CD14-positive monocyte (primary cell): ENCODE results near the gene ERGIC1. TPM values are rescaled to one million over a fixed set of nuclear protein-coding genes. Genes with fewer than 3 reads are reported as not detected.

Experiments
- DNase-seq, 3 donors: peaks; one replicate each; pipeline ENCODE4 v3.0.0-alpha.2; 2011 to 2022
- H2AFZ ChIP-seq: 2 replicates; pipeline ENCODE4 v1.6.0; 2012; ENCODE audit warnings: mild to moderate bottlenecking, low read depth, low read length, inconsistent platforms; ENCODE audit not compliant: insufficient read depth, poor library complexity, severe bottlenecking
- H3K27ac ChIP-seq, 2 donors: 1 replicate in 1 of 2; 2 replicates in 1 of 2; pipeline ENCODE4 v1.5.1; 2012 to 2013; ENCODE audit warnings: low read length in 2 of 2, control low read depth in 1 of 2, inconsistent platforms in 1 of 2, low read depth in 1 of 2, mild to moderate bottlenecking in 1 of 2
- H3K27me3 ChIP-seq, 2 donors: one replicate each; pipeline versions ENCODE4 v1.6.0 to v1.6.1; 2011 to 2013; ENCODE audit warnings: low read length in 2 of 2; ENCODE audit not compliant: control insufficient read depth in 2 of 2, insufficient read depth in 2 of 2
- H3K36me3 ChIP-seq, 2 donors: replicated peaks in 1 of 2; 1 replicate in 1 of 2; 2 replicates in 1 of 2; pipeline versions ENCODE4 v1.5.1 to v1.6.1; 2012 to 2013; ENCODE audit warnings: low read length in 2 of 2, control low read depth in 1 of 2, inconsistent platforms in 1 of 2, mild to moderate bottlenecking in 1 of 2; ENCODE audit not compliant: insufficient read depth in 2 of 2, control insufficient read depth in 1 of 2
- H3K4me1 ChIP-seq, 2 donors: 1 replicate in 1 of 2; 2 replicates in 1 of 2; pipeline versions ENCODE4 v1.5.1 to v1.6.1; 2012 to 2013; ENCODE audit warnings: low read length in 2 of 2, control low read depth in 1 of 2, inconsistent platforms in 1 of 2, mild to moderate bottlenecking in 1 of 2, moderate library complexity in 1 of 2; ENCODE audit not compliant: insufficient read depth in 2 of 2, control insufficient read depth in 1 of 2
- H3K4me2 ChIP-seq: replicated peaks from 2 replicates; pipeline ENCODE3; 2012; ENCODE audit warnings: low read length, moderate library complexity, mild to moderate bottlenecking; ENCODE audit not compliant: poor library complexity, severe bottlenecking; ENCODE audit errors: extremely low read depth
- H3K4me3 ChIP-seq, 3 experiments: fragments of 200-600 bp in 1 of 3; sonication (generic) in 1 of 3; replicated peaks in 1 of 3; 1 replicate in 2 of 3; 2 replicates in 1 of 3; pipeline ENCODE4 v1.5.1; 2011 to 2013; ENCODE audit warnings: low read length in 3 of 3, mild to moderate bottlenecking in 3 of 3, control low read depth in 2 of 3, low read depth in 2 of 3, inconsistent platforms in 1 of 3, moderate library complexity in 1 of 3
- H3K79me2 ChIP-seq: 2 replicates; pipeline ENCODE4 v1.6.0; 2012; ENCODE audit warnings: mild to moderate bottlenecking, control low read depth, inconsistent platforms, low read length, moderate library complexity; ENCODE audit not compliant: insufficient read depth
- H3K9ac ChIP-seq: 2 replicates; pipeline ENCODE4 v1.6.0; 2017; ENCODE audit warnings: low read length, mild to moderate bottlenecking; ENCODE audit not compliant: insufficient read depth, poor library complexity, severe bottlenecking
- H3K9me3 ChIP-seq, 2 donors: replicated peaks in 1 of 2; 1 replicate in 1 of 2; 2 replicates in 1 of 2; pipeline versions ENCODE4 v1.5.1 to v1.6.1; 2012 to 2013; ENCODE audit warnings: low read length in 2 of 2, control low read depth in 1 of 2; ENCODE audit not compliant: control insufficient read depth in 1 of 2, insufficient read depth in 1 of 2
- H4K20me1 ChIP-seq: 2 replicates; pipeline ENCODE4 v1.6.0; 2012; ENCODE audit warnings: mild to moderate bottlenecking, low read length, control low read depth, moderate library complexity; ENCODE audit not compliant: insufficient read depth
- H3K27ac Mint-ChIP-seq, 7 donors: one replicate each; pipeline ENCODE4 v1.8.0; 2020; ENCODE audit warnings: mild to moderate bottlenecking in 7 of 7, mixed read lengths in 7 of 7, moderate library complexity in 6 of 7, inconsistent platforms in 2 of 7
- H3K27me3 Mint-ChIP-seq, 3 donors: one replicate each; pipeline ENCODE4 v1.8.0; 2021 to 2022; ENCODE audit warnings: low read depth in 3 of 3, mild to moderate bottlenecking in 3 of 3, mixed read lengths in 3 of 3, moderate library complexity in 3 of 3, inconsistent platforms in 1 of 3
- H3K36me3 Mint-ChIP-seq, 2 donors: one replicate each; pipeline ENCODE4 v1.8.0; 2020; ENCODE audit warnings: mixed read lengths in 2 of 2, inconsistent platforms in 1 of 2, mild to moderate bottlenecking in 1 of 2
- H3K4me1 Mint-ChIP-seq: one replicate; pipeline ENCODE4 v1.8.0; 2020; ENCODE audit warnings: mild to moderate bottlenecking, mixed read lengths
- H3K4me3 Mint-ChIP-seq, 2 donors: one replicate each; pipeline ENCODE4 v1.8.0; 2020; ENCODE audit warnings: mild to moderate bottlenecking in 2 of 2, mixed read lengths in 2 of 2, moderate library complexity in 1 of 2
- H3K9me3 Mint-ChIP-seq, 7 donors: one replicate each; pipeline ENCODE4 v1.8.0; 2020 to 2022; ENCODE audit warnings: mixed read lengths in 7 of 7, mild to moderate bottlenecking in 6 of 7, moderate library complexity in 6 of 7, inconsistent platforms in 2 of 7
- WGBS: methylation state at CpG from one replicate; pipeline ENCODE4 v1.1.5; 2013; ENCODE audit warnings: missing lambda C conversion rate; ENCODE audit not compliant: insufficient coverage; 5-methylcytosine and 5-hydroxymethylcytosine counted together
- intact Hi-C, 2 donors: fragments of 100-400 bp; cut with micrococcal nuclease; formaldehyde crosslinking; loops; one replicate each; pipeline versions ENCODE4 v1.15.0 to v1.15.1; 2023
- polyA plus RNA-seq, 3 donors: library from polyadenylated mRNA; depleted of rRNA in 1 of 3; unstranded in 2 of 3; stranded (reverse) in 1 of 3; fragments of 300-500 nt in 2 of 3; fragments of >200 nt in 1 of 3; fragmentation: Illumina TruSeq in 2 of 3; gene quantifications; 1 replicate in 2 of 3; 2 replicates in 1 of 3; pipeline ENCODE4 v1.2.3, GENCODE V29; 2012 to 2021
- TF ChIP-seq, protein P1 (sequence below): fragments of 200-600 bp; IDR thresholded peaks from one replicate; pipeline ENCODE4 v1.8.0; 2022; ENCODE audit warnings: antibody characterized with exemption, mild to moderate bottlenecking

ERGIC1 gene
- polyA plus RNA-seq, 3 donors, result 28.3 to 76.2 (median 34.1) TPM

DNA sequence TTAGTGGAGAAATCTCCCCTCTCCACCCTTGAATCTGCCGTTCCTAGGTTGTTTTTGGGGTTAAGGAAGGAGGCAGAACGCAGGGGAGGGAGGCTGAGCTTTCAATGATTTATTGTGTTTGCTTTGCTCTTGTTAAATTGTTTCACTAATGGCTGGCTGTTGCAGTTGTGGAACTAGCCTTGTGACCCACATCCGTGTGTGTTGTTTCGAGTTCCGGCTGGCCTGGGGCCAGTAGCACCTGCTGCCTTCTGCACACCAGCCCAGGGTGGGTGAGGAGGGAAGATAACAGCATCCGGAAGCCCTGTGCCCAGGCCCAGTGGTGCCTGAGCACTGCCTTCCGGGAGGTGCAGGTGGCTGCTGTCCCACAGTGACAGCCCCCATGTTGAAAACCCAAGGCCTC is 3.6 kb downstream of the ERGIC1 start:
- H3K9me3 Mint-ChIP-seq, result no peaks in the 10 kb centered on the region
- DNase-seq, result peak in 2 of 3 donors; percentile 24 to 38
- no peak overlapping the region for H2AFZ ChIP-seq
- H3K79me2 ChIP-seq, result peaks cover 23% of the 10 kb centered on the region
- H3K27ac Mint-ChIP-seq, result peak overlapping the region; percentile 68 to 84 (median 77)
- no peaks in the 10 kb centered on the region for H3K9me3 ChIP-seq
- no peaks in the 10 kb centered on the region for H4K20me1 ChIP-seq
- H3K36me3 Mint-ChIP-seq, result peaks cover 15 to 37% of the 10 kb centered on the region in 2 donors
- peaks cover 0 to 2% (median 1%) of the 10 kb centered on the region in 3 donors for H3K27me3 Mint-ChIP-seq
- H3K9ac ChIP-seq, result no peak overlapping the region
- intact Hi-C loops, result loop anchor here (10.0 kb wide), 2 partner anchors 63 to 123 kb away; partner anchors contain the start of gene DUSP1 (in 1 of the 2)
- peak overlapping the region; percentile 3 to 9 for H3K27ac ChIP-seq
- 0% methylated on average over 6 of the region's 7 CpGs for WGBS
- no peaks in the 10 kb centered on the region for H3K36me3 ChIP-seq
- H3K4me2 ChIP-seq, result peak overlapping the region; percentile 19
- TF ChIP-seq, protein P1, sequence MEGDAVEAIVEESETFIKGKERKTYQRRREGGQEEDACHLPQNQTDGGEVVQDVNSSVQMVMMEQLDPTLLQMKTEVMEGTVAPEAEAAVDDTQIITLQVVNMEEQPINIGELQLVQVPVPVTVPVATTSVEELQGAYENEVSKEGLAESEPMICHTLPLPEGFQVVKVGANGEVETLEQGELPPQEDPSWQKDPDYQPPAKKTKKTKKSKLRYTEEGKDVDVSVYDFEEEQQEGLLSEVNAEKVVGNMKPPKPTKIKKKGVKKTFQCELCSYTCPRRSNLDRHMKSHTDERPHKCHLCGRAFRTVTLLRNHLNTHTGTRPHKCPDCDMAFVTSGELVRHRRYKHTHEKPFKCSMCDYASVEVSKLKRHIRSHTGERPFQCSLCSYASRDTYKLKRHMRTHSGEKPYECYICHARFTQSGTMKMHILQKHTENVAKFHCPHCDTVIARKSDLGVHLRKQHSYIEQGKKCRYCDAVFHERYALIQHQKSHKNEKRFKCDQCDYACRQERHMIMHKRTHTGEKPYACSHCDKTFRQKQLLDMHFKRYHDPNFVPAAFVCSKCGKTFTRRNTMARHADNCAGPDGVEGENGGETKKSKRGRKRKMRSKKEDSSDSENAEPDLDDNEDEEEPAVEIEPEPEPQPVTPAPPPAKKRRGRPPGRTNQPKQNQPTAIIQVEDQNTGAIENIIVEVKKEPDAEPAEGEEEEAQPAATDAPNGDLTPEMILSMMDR, result no peak
- no peaks in the 10 kb centered on the region for H3K27me3 ChIP-seq
- H3K4me3 Mint-ChIP-seq, result peak overlapping the region; percentile 60 to 65
- H3K4me3 ChIP-seq, result peak overlapping the region in 1 of 3 experiments; percentile 12
- H3K4me1 Mint-ChIP-seq, result peaks cover 45% of the 10 kb centered on the region
- H3K4me1 ChIP-seq, result peaks cover 41 to 57% of the 10 kb centered on the region in 2 donors

DNA sequence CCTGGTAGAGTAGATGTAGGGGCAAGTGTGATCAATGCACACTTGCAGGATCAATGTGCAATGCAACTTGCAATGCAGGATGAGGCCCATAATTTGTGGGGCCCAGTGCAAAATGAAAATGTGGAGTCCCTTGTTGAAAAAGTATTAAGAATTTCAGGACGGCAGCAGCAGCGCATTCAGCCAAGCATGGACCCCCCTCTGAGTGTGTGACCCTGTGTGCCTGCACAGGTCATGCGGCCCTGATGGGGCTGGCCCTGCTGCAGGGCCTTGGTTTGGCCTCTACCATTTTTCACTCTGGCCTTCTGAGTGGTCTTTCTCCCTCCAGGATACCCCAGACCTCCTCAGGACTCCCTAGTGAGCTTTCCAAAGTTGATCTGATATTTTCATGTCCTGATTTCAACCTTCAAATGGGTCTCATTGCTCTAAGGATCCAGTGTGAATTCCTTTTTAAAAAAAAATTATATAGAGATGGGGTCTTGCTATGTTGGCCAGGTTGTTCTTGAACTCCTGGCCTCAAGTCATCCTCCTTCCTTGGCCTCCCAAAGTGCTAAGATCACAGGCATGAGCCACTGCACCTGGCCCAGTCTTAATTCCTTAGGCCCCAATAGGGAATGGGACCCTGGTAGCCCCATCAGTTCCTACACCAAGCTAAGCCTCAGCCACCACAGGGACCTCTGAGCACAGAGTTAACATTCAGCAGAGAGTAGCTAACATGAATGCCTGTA is 4.3 kb downstream of the ERGIC1 start:
- H3K79me2 ChIP-seq, result peaks cover 23% of the 10 kb centered on the region
- peaks cover 38% of the 10 kb centered on the region for H3K4me1 Mint-ChIP-seq
- H3K4me1 ChIP-seq, result peaks cover 39 to 50% of the 10 kb centered on the region in 2 donors
- H3K9ac ChIP-seq, result no peak overlapping the region
- no peak overlapping the region for H2AFZ ChIP-seq
- no peaks in the 10 kb centered on the region for H3K27me3 ChIP-seq
- intact Hi-C loops, result loop anchor here (10.0 kb wide), 2 partner anchors 64 to 124 kb away; partner anchors contain the start of gene DUSP1 (in 1 of the 2)
- no peaks in the 10 kb centered on the region for H3K9me3 Mint-ChIP-seq
- no peaks in the 10 kb centered on the region for H3K36me3 ChIP-seq
- peak overlapping the region in 1 of 3 experiments; percentile 12 for H3K4me3 ChIP-seq
- H4K20me1 ChIP-seq, result no peaks in the 10 kb centered on the region
- WGBS, result 88% methylated on average over 2 of the region's 3 CpGs
- peaks cover 17 to 40% of the 10 kb centered on the region in 2 donors for H3K36me3 Mint-ChIP-seq
- no peak for DNase-seq
- peak overlapping the region; percentile 60 to 65 for H3K4me3 Mint-ChIP-seq
- peak overlapping the region in 6 of 7 donors; percentile 14 to 78 (median 54) for H3K27ac Mint-ChIP-seq
- no peaks in the 10 kb centered on the region for H3K9me3 ChIP-seq
- peak overlapping the region; percentile 19 for H3K4me2 ChIP-seq
- TF ChIP-seq, protein P1, result no peak
- H3K27ac ChIP-seq, result peak overlapping the region in 1 of 2 donors; percentile 3
- H3K27me3 Mint-ChIP-seq, result peaks cover 0 to 4% (median 1%) of the 10 kb centered on the region in 3 donors
